CD4-positive, alpha-beta T cell treated with Interleukin-2 at 100 ng/mL for 4 hours (primary cell): ENCODE data around the gene GRM1.

Source experiments
- DNase-seq: peaks from one replicate; pipeline ENCODE4 v3.0.0-alpha.2; 2020; ENCODE audit warnings: low spot score

GRM1 gene

GRCh38 chr6:146028851-146029572, at the start of gene GRM1:
Gene GRM1, plus strand, starts transcription at chr6:146029062. Its CDS starts 456 bp downstream, at chr6:146029518.
- no peak for DNase-seq

- no peak for DNase-seq
These were observed 19.5 kb upstream of the GRM1 start for GRCh38 chr6:146009338-146009737.

DNA sequence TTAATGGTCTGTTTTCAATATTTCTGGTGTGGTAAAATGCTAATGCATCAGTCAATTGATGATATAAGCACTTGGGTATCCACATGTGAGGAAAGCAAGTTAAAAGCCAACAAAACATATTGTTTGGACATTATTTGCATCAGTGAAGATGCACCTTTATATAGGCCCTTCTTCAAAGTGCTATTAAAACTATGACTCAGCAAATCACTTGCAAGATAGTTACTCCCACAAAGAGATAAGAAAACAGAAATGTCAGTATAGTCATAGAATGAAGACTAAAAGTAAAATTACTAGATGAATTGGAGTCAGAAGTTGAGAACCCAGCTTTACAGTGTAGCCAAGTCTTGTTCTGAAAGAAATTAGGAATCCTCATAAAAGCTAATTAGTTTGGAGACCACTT, 14.6 kb upstream of the GRM1 start:
- DNase-seq: no peak

DNA sequence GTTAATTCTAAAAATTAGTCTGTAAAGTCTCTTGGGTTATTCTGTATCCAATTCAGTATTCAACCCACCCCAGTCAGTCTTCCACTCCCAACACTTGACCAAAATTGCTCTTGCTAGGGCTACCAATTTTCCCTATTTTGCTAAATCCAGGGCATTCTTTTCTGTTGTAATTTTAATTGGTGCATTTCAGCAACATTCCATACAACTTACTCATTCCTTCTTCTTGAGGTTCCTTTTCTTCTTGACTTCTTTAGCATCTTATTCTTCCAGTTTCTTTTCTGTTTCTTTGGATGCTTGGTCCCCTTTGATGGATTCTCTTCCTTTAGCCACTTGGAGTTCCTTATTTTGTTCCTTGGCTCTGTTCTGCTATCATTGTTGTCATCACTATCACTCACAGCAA, 11.2 kb upstream of the GRM1 start:
- DNase-seq: no peak

- no peak for DNase-seq
These were observed 2.0 kb upstream of the GRM1 start for GRCh38 chr6:146026873-146027272.

DNA sequence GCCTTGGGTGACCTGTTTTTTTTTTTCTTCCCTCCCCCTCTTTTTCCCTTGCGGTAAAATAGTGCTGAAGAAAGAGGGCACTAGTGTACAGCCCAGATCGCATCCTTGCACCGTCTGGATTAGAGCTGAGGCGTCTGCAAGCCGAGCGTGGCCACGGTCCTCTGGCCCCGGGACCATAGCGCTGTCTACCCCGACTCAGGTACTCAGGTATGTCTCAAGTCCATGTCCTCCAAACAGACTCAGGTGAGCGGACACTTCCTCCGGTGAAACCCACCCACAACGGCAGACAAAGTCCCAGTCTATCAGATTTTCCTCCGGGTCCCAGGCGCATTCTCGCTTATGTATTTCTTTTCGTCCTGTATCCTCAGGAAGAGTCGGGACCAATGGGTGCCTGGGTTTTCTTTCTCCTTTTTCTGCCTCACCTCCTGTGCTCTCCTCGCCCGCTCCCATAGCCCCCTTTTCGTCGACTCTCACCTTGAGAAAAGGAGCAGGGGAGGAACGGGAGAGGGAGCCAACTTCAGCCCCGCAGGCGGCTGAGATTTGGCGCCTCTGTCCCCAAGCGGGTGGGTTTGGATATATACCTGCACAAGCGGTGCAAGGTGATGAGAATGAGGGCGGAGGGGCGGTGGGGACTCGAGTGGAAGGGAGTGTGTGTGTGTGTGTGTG, 1.1 kb upstream of the GRM1 start:
- no peak for DNase-seq

DNA sequence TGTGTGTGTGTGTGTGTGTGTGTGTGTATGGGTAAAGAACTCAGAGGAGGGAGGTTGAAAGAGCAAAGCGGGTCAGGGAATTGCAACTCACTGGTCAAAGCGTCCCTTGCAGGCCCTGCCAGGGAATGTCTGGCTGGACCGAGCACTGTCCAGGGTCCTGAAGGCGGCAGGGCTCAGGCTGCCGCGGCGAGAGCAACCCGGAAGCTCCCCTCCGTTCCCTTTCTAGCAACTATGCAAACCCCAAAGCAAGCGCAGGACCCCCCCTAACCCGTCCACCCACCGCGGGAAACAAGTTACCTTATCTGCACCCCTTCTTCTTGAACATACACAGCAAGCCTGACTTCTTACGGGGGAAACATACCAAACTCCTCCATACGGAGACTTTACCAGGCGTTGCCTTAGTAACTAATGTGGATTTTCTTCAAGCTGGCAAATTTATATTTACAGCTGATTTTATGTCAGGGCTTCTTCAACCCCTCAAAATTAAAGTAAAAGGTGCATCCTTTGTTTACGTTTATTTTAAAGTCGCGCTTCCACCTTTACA, 538 bp upstream of the GRM1 start:
- DNase-seq: no peak

- no peak for DNase-seq
These were observed 817 bp downstream of the GRM1 start for GRCh38 chr6:146029573-146030184.

DNA sequence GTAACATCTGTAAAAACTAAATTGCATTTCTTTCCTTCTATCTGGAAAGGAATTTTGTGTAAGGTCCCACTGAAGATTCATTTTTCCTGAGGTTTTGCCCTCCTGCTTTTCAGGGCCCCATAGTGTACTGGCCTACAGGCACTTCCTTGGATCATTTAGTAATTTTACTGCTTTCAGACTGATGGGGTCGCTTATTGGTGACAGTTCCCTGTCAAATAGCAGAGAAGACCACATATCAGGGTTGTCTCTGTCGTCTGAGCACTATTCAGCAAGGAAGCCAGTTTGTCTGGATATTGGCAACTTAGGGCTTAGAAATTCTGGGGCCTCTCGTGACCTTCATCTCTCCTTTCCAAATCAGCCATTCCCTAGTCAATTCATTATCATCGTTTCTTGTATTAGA, 3.5 kb downstream of the GRM1 start:
- no peak for DNase-seq

DNA sequence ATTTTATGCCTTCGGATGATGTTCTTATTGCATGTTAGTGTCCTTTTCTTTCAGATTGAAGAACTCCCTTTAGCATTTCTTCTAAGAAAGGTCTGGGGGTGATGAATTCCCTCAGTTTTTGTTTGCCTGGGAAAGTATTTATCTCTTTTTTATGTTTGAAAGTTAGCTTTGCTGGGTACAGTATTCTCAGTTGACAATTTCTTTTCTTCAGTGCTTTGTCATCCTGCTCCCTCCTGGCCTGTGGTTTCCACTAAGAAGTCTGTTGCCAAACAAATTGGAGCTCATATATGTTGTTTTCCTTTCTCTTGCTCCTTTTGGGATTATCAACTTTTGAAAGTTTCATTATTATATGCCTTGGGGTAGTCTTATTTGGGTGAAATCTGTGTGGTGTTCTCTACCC, 11.5 kb downstream of the GRM1 start:
- no peak for DNase-seq

- DNase-seq: no peak
These were observed 12.4 kb downstream of the GRM1 start for GRCh38 chr6:146041282-146041681.

GRCh38 chr6:146047371-146047770, 18.5 kb downstream of the GRM1 start:
- no peak for DNase-seq

GRCh38 chr6:146050168-146050567, 21.3 kb downstream of the GRM1 start:
- no peak for DNase-seq

GRCh38 chr6:146056506-146056905, 27.6 kb downstream of the GRM1 start:
- DNase-seq: no peak

DNA sequence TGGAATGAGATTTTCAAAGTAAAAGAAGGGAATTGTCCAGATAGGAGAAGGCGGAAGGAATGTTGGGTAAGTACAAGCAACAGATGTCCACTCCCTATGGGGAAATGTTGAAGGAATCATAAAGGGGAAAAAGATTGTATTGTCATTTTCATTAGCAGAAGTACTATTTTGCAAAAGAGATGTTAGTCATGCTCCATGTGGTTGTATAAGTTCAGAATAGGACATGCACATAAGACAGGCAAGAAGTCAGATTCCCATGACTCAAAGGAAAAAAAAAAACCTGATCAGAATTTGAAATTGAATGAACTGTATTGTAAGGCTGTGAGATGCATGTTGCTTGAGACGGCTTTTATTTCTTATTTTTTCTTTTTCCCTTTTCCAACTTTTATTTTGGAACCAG, 36.8 kb downstream of the GRM1 start:
- DNase-seq: no peak

DNA sequence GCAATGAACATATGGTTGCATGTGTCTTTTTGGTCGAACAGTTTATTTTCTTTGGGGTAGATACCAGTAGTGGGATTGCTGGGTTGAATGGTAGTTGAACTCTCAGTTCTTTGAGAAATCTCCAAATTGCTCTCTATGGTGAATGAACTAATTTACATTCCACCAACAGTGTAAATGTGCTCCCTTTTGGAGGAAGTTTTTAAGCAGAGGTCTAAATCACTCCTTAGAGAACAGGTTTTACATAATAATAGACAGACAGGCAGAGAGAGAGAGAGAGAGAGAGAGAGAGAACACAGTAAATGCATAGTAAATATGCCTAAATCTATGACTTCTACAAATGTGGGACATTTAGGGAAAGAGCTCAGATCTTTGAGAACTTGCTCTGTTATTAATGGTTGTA, 37.6 kb downstream of the GRM1 start:
- DNase-seq: no peak

DNA sequence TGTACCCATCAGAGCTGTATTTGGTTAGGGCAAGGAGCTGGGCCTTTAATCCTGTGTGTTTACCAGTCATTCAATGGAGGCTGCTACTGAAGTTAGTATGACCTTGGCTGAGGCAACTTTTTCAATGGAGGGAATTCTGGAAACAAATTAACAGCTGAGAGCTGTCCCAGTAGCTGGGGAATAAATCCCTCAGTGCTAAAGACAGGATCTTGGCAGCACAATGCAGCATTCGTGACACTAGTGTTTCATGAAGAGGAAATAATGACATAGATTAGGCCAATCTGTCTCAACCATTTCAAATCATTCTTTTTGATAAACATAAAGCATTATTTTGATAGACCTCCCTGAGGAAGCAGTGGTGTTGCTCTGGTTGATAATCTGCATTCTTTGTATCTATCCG, 42.9 kb downstream of the GRM1 start:
- no peak for DNase-seq

DNA sequence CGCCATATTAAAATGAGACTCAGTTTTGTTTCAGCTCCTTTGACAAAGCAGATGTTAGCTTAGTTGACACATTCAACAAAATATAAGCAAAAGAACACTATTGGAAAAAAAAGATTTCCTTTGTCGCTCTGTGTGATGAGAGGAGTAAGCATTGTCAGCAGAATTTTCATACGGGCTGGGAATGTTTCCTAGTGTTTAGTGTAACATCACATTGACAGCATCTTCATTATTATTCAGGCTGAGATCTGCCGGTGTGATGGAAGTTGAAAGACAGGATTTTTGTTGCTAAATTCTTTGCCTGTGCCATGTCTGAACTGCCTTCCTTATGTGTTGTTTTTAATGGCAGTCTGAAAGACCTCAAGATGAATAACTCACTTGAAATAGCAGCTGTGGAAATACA, 49.1 kb downstream of the GRM1 start:
- no peak for DNase-seq

GRCh38 chr6:146087386-146087785, 58.5 kb downstream of the GRM1 start:
- DNase-seq: no peak

DNA sequence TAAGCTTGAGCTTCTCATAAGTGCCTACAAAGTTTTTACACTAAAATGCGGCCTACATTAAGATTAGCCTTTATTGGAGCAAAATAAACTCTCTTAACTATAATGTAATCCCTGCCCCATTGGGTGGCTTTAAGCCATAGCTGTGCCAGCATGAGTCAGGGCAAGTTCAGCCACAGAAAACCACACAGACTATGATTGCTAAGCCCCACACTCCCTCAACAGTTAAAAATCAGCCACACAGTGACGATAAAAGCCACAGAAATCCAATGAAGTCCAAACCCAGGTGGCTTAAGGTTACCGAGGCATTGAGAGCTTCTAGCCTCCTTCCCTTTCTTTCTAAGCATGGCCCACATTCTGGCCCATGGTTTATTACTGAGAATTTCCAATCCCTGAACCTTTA, 61.6 kb downstream of the GRM1 start:
- DNase-seq: no peak

DNA sequence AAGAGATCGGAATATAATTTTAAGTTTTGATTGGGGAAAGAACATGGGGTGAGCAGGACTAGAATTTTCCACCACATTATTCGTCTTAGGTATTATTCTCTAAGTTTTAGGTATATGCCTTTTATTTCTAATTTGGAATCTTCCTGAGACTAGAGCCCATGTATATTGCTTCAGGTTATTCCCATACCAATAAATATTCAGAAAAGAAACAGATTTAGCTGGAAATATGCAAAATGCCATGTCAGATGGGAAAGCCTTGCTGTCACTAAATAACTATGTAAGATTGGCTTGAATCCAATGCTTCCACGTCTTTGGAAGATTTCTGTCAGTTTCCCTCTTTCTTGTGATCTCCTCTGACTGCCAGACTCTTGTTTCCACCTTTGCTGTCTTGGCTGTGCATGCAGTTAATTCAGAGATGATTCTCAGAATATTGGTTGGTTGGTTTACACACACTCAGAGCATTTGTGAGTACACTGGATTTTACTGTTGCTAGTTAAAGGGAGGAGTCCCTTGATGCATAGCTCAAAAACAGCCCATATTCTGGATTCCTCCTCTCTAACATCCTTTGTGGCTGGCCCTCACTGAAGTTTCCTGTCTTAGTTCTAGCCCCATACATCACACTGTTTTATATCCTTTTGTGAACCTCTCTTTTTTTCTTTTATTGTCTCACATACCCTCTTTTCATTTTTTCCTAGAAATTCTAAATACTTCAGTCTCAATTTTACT, 64.3 kb downstream of the GRM1 start:
- DNase-seq: no peak

DNA sequence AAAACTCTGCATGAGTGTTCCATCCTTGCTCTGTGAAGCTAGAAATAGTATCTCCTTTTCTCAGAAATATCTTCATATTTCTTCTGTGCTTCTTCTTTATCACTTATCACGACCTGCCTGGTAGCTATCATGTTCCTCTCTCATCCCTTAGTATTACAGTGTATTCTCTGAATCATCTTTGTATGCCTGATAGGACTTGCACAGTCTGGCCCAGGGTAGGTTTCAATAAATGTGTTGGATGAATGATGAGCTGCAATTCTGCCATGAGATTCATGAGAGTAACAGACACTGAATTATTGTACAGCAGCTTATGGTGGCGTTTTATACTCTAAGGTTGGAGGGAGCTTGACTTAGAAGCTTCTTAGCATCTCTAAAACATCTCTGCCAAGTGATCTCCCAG, 66.6 kb downstream of the GRM1 start:
- no peak for DNase-seq

DNA sequence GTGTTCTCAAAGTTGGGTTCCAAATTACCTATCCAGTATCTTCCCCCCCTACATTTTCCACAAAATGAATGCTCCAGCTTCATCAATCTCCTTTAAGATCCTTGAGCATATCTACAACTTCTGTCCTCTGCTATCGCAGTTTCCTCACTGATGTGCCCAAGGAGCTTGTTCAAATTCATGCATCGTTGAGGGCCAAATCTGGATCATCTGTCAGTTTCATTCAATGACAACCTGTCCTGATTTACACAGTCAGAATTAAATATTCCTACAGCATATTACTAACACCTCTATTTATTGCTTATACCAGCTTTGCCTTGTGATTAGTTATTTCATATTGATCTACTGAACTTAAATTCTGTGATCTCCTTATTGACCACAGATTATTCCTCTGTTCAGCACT, 68.7 kb downstream of the GRM1 start:
- DNase-seq: no peak
